Measurements from ENCODE around the gene KRTAP2-1. TPM values are rescaled to one million over a fixed set of nuclear protein-coding genes. Genes with fewer than 3 reads are reported as not detected.

KRTAP2-1 gene
- total RNA-seq, 5 donors from 2014 or later (not counting 1 experiment from before 2014, with no cell fraction given): not detected

GRCh38 chr17:41015454-41015853, 31.7 kb downstream of the KRTAP2-1 start:
- Histone ChIP-seq H3K4me1 (ENCODE audit: control insufficient read depth in 1 of 2, extremely low read depth in 1 of 2, insufficient read depth in 2 of 2, low read length in 2 of 2) (no peaks in the 10 kb centered on the region), H3K4me3 (ENCODE audit: control insufficient read depth in 1 of 2, extremely low read depth in 1 of 2, low read length in 1 of 2) (no peak overlapping the region), H3K27ac (ENCODE audit: low read length) (no peak overlapping the region), H3K36me3 (ENCODE audit: control insufficient read depth in 2 of 2, extremely low read depth in 1 of 2, insufficient read depth in 1 of 2, low read length in 1 of 2) (no peaks in the 10 kb centered on the region), H3K9me3 (no peaks in the 10 kb centered on the region), H3K27me3 (replicated peaks in 1 of 2; ENCODE audit: control insufficient read depth in 2 of 2, extremely low read depth in 1 of 2, insufficient read depth in 2 of 2, low read length in 1 of 2) (no peaks in the 10 kb centered on the region)
- WGBS (ENCODE audit: insufficient coverage): 66% methylated on average over 4 of the region's 7 CpGs
- DNase-seq (no peak), ATAC-seq (replicated peaks in 1 of 4) (no peak)
- H3K9me3 Mint-ChIP-seq: no peaks in the 10 kb centered on the region
- H3K27me3 Mint-ChIP-seq: peaks cover 3 to 15% of the 10 kb centered on the region in 2 donors
- ChIA-PET POLR2A (no interaction called here), CTCF (no interaction called here)
- H3K27ac Mint-ChIP-seq: no peak overlapping the region
- no peaks in the 10 kb centered on the region for H3K36me3 Mint-ChIP-seq
- no peak overlapping the region for H3K4me3 Mint-ChIP-seq
- no peaks in the 10 kb centered on the region for H3K4me1 Mint-ChIP-seq

- Histone ChIP-seq H3K9me3 (no peaks in the 10 kb centered on the region), H3K27ac (ENCODE audit: low read length) (no peak overlapping the region), H3K27me3 (replicated peaks in 1 of 2; ENCODE audit: control insufficient read depth in 2 of 2, extremely low read depth in 1 of 2, insufficient read depth in 2 of 2, low read length in 1 of 2) (peaks cover 0 to 3% of the 10 kb centered on the region in 2 experiments), H3K36me3 (ENCODE audit: control insufficient read depth in 2 of 2, extremely low read depth in 1 of 2, insufficient read depth in 1 of 2, low read length in 1 of 2) (no peaks in the 10 kb centered on the region), H3K4me3 (ENCODE audit: control insufficient read depth in 1 of 2, extremely low read depth in 1 of 2, low read length in 1 of 2) (no peak overlapping the region), H3K4me1 (ENCODE audit: control insufficient read depth in 1 of 2, extremely low read depth in 1 of 2, insufficient read depth in 2 of 2, low read length in 2 of 2) (no peaks in the 10 kb centered on the region)
- ChIA-PET CTCF (no interaction called here), POLR2A (interaction anchor here in 1 of 2 donors (0.6 kb wide), 1 partner anchor 89 kb away, joined by 3 read pairs; no protein-coding TSS in a partner anchor)
- Mint-ChIP-seq H3K4me1 (no peaks in the 10 kb centered on the region), H3K27ac (no peak overlapping the region), H3K9me3 (no peaks in the 10 kb centered on the region), H3K27me3 (peaks cover 3 to 15% of the 10 kb centered on the region in 2 donors), H3K4me3 (no peak overlapping the region), H3K36me3 (no peaks in the 10 kb centered on the region)
- WGBS (ENCODE audit: insufficient coverage): 55% methylated on average over 1 of the region's 1 CpG
- DNase-seq (no peak), ATAC-seq (replicated peaks in 1 of 4) (no peak)
Measured at GRCh38 chr17:41013606-41014005, 33.5 kb downstream of the KRTAP2-1 start.

GRCh38 chr17:41013181-41013580, 33.9 kb downstream of the KRTAP2-1 start:
- ChIA-PET CTCF (no interaction called here), POLR2A (interaction anchor here in 1 of 2 donors (0.6 kb wide), 1 partner anchor 89 kb away, joined by 3 read pairs; no protein-coding TSS in a partner anchor)
- no peak overlapping the region for H3K4me3 Mint-ChIP-seq
- ATAC-seq (replicated peaks in 1 of 4): no peak
- Histone ChIP-seq H3K27ac (ENCODE audit: low read length) (no peak overlapping the region), H3K27me3 (replicated peaks in 1 of 2; ENCODE audit: control insufficient read depth in 2 of 2, extremely low read depth in 1 of 2, insufficient read depth in 2 of 2, low read length in 1 of 2) (peaks cover 0 to 5% of the 10 kb centered on the region in 2 experiments), H3K4me3 (ENCODE audit: control insufficient read depth in 1 of 2, extremely low read depth in 1 of 2, low read length in 1 of 2) (no peak overlapping the region), H3K9me3 (no peaks in the 10 kb centered on the region), H3K4me1 (ENCODE audit: control insufficient read depth in 1 of 2, extremely low read depth in 1 of 2, insufficient read depth in 2 of 2, low read length in 2 of 2) (no peaks in the 10 kb centered on the region), H3K36me3 (ENCODE audit: control insufficient read depth in 2 of 2, extremely low read depth in 1 of 2, insufficient read depth in 1 of 2, low read length in 1 of 2) (no peaks in the 10 kb centered on the region)
- whole genome bisulfite sequencing (ENCODE audit: insufficient coverage): 60% methylated on average over 1 of the region's 3 CpGs
- no peaks in the 10 kb centered on the region for H3K4me1 Mint-ChIP-seq
- peaks cover 3 to 15% of the 10 kb centered on the region in 2 donors for H3K27me3 Mint-ChIP-seq
- H3K27ac Mint-ChIP-seq: no peak overlapping the region
- no peaks in the 10 kb centered on the region for H3K36me3 Mint-ChIP-seq
- H3K9me3 Mint-ChIP-seq: no peaks in the 10 kb centered on the region
- DNase-seq: no peak

GRCh38 chr17:41012326-41013120, 34.6 kb downstream of the KRTAP2-1 start:
- H3K27ac Mint-ChIP-seq: no peak overlapping the region
- peaks cover under 1 to 13% of the 10 kb centered on the region in 2 donors for H3K27me3 Mint-ChIP-seq
- CTCF ChIA-PET: no interaction called here
- H3K9me3 Mint-ChIP-seq: no peaks in the 10 kb centered on the region
- DNase-seq (no peak), ATAC-seq (replicated peaks in 1 of 4) (no peak)
- H3K4me3 Mint-ChIP-seq: no peak overlapping the region
- Histone ChIP-seq H3K4me3 (ENCODE audit: control insufficient read depth in 1 of 2, extremely low read depth in 1 of 2, low read length in 1 of 2) (no peak overlapping the region), H3K9me3 (no peaks in the 10 kb centered on the region), H3K36me3 (ENCODE audit: control insufficient read depth in 2 of 2, extremely low read depth in 1 of 2, insufficient read depth in 1 of 2, low read length in 1 of 2) (no peaks in the 10 kb centered on the region), H3K4me1 (ENCODE audit: control insufficient read depth in 1 of 2, extremely low read depth in 1 of 2, insufficient read depth in 2 of 2, low read length in 2 of 2) (no peaks in the 10 kb centered on the region), H3K27me3 (replicated peaks in 1 of 2; ENCODE audit: control insufficient read depth in 2 of 2, extremely low read depth in 1 of 2, insufficient read depth in 2 of 2, low read length in 1 of 2) (peaks cover 0 to 5% of the 10 kb centered on the region in 2 experiments), H3K27ac (ENCODE audit: low read length) (no peak overlapping the region)
- H3K36me3 Mint-ChIP-seq: no peaks in the 10 kb centered on the region
- 70% methylated on average over 6 of the region's 6 CpGs for WGBS (ENCODE audit: insufficient coverage)
- POLR2A ChIA-PET: no interaction called here
- no peaks in the 10 kb centered on the region for H3K4me1 Mint-ChIP-seq

GRCh38 chr17:41010441-41010840, 36.7 kb downstream of the KRTAP2-1 start:
- POLR2A ChIA-PET: no interaction called here
- no peak overlapping the region for H3K27ac ChIP-seq (ENCODE audit: low read length)
- no peaks in the 10 kb centered on the region for H3K4me1 ChIP-seq (ENCODE audit: control insufficient read depth in 1 of 2, extremely low read depth in 1 of 2, insufficient read depth in 2 of 2, low read length in 2 of 2)
- Mint-ChIP-seq H3K27ac (no peak overlapping the region), H3K9me3 (no peaks in the 10 kb centered on the region), H3K36me3 (no peaks in the 10 kb centered on the region), H3K4me3 (no peak overlapping the region), H3K27me3 (peaks cover 0 to 2% of the 10 kb centered on the region in 2 donors), H3K4me1 (no peaks in the 10 kb centered on the region)
- CTCF ChIA-PET: no interaction called here
- no peak overlapping the region for H3K4me3 ChIP-seq (ENCODE audit: control insufficient read depth in 1 of 2, extremely low read depth in 1 of 2, low read length in 1 of 2)
- no peak for DNase-seq
- H3K9me3 ChIP-seq: no peaks in the 10 kb centered on the region
- peaks cover 0 to 5% of the 10 kb centered on the region in 2 experiments for H3K27me3 ChIP-seq (replicated peaks in 1 of 2; ENCODE audit: control insufficient read depth in 2 of 2, extremely low read depth in 1 of 2, insufficient read depth in 2 of 2, low read length in 1 of 2)
- no peaks in the 10 kb centered on the region for H3K36me3 ChIP-seq (ENCODE audit: control insufficient read depth in 2 of 2, extremely low read depth in 1 of 2, insufficient read depth in 1 of 2, low read length in 1 of 2)
- ATAC-seq (replicated peaks in 1 of 4): no peak

- Histone ChIP-seq H3K9me3 (no peaks in the 10 kb centered on the region), H3K36me3 (ENCODE audit: control insufficient read depth in 2 of 2, extremely low read depth in 1 of 2, insufficient read depth in 1 of 2, low read length in 1 of 2) (no peaks in the 10 kb centered on the region), H3K4me1 (ENCODE audit: control insufficient read depth in 1 of 2, extremely low read depth in 1 of 2, insufficient read depth in 2 of 2, low read length in 2 of 2) (no peaks in the 10 kb centered on the region), H3K4me3 (ENCODE audit: control insufficient read depth in 1 of 2, extremely low read depth in 1 of 2, low read length in 1 of 2) (no peak overlapping the region), H3K27me3 (replicated peaks in 1 of 2; ENCODE audit: control insufficient read depth in 2 of 2, extremely low read depth in 1 of 2, insufficient read depth in 2 of 2, low read length in 1 of 2) (peaks cover 0 to 5% of the 10 kb centered on the region in 2 experiments), H3K27ac (ENCODE audit: low read length) (no peak overlapping the region)
- ATAC-seq (replicated peaks in 1 of 4) (no peak), DNase-seq (no peak)
- Mint-ChIP-seq H3K27me3 (no peaks in the 10 kb centered on the region), H3K27ac (no peak overlapping the region), H3K36me3 (no peaks in the 10 kb centered on the region), H3K4me1 (no peaks in the 10 kb centered on the region), H3K9me3 (no peaks in the 10 kb centered on the region), H3K4me3 (no peak overlapping the region)
- WGBS (ENCODE audit: insufficient coverage): no CpG with 5 or more reads among the region's 1 CpG
- ChIA-PET CTCF (no interaction called here), POLR2A (no interaction called here)
Measured at GRCh38 chr17:41009936-41010335, 37.2 kb downstream of the KRTAP2-1 start.
